PFSK-1 (cell line): ENCODE measurements around the gene SCNN1G.

Source experiments
- POLR2AphosphoS5 ChIP-seq: IDR thresholded peaks from 2 replicates; pipeline ENCODE4 v1.6.1; 2012; ENCODE audit warnings: low read depth, mild to moderate bottlenecking, control low read depth, low read length, moderate library complexity
- SIN3A ChIP-seq: IDR thresholded peaks from 2 replicates; pipeline ENCODE4 v1.6.1; 2012; ENCODE audit warnings: mild to moderate bottlenecking, low read length, moderate library complexity, borderline replicate concordance; ENCODE audit not compliant: insufficient read depth
- TF ChIP-seq, protein P1 (sequence below), 2 experiments: IDR thresholded peaks; 2 replicates each; pipeline versions ENCODE4 v1.6.1 to v1.8.0; 2011 to 2012; ENCODE audit warnings: low read depth in 2 of 2, low read length in 2 of 2, control low read depth in 1 of 2, inconsistent platforms in 1 of 2, mild to moderate bottlenecking in 1 of 2, moderate library complexity in 1 of 2; ENCODE audit not compliant: insufficient read depth in 1 of 2

DNA sequence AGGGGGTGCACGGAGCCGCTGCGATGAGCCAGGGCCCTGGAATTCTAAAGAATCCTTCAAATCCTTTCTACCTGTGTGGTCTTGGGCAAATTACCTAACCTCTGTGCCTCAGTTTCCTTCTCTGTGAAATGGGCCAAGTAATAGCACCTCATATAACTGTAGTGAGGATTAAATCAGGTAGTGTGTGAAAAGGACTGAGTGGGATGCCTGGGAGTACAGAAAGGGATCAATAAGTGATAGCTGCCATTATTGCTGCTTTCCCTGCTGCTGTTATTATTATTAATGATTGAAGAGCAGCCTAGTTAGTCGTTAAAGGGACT is 958 bp downstream of the SCNN1G start:
- no peak for TF ChIP-seq POLR2AphosphoS5
- TF ChIP-seq SIN3A: no peak
- TF ChIP-seq, protein P1, sequence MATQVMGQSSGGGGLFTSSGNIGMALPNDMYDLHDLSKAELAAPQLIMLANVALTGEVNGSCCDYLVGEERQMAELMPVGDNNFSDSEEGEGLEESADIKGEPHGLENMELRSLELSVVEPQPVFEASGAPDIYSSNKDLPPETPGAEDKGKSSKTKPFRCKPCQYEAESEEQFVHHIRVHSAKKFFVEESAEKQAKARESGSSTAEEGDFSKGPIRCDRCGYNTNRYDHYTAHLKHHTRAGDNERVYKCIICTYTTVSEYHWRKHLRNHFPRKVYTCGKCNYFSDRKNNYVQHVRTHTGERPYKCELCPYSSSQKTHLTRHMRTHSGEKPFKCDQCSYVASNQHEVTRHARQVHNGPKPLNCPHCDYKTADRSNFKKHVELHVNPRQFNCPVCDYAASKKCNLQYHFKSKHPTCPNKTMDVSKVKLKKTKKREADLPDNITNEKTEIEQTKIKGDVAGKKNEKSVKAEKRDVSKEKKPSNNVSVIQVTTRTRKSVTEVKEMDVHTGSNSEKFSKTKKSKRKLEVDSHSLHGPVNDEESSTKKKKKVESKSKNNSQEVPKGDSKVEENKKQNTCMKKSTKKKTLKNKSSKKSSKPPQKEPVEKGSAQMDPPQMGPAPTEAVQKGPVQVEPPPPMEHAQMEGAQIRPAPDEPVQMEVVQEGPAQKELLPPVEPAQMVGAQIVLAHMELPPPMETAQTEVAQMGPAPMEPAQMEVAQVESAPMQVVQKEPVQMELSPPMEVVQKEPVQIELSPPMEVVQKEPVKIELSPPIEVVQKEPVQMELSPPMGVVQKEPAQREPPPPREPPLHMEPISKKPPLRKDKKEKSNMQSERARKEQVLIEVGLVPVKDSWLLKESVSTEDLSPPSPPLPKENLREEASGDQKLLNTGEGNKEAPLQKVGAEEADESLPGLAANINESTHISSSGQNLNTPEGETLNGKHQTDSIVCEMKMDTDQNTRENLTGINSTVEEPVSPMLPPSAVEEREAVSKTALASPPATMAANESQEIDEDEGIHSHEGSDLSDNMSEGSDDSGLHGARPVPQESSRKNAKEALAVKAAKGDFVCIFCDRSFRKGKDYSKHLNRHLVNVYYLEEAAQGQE (IDR thresholded peaks at IDR 0.05; ENCODE audit: insufficient read depth in 1 of 2, low read depth in 2 of 2, low read length in 2 of 2): no peak
